PFSK-1 (cell line): ENCODE data around the gene GALNT18.

Source experiments
- POLR2AphosphoS5 ChIP-seq: IDR thresholded peaks from 2 replicates; pipeline ENCODE4 v1.6.1; 2012; ENCODE audit warnings: low read depth, mild to moderate bottlenecking, control low read depth, low read length, moderate library complexity
- SIN3A ChIP-seq: IDR thresholded peaks from 2 replicates; pipeline ENCODE4 v1.6.1; 2012; ENCODE audit warnings: mild to moderate bottlenecking, low read length, moderate library complexity, borderline replicate concordance; ENCODE audit not compliant: insufficient read depth
- TAF1 ChIP-seq: IDR thresholded peaks from 2 replicates; pipeline ENCODE4 v1.6.1; 2012; ENCODE audit warnings: low read length, control low read depth, borderline replicate concordance; ENCODE audit not compliant: insufficient read depth
- TF ChIP-seq, protein P1 (sequence below), 2 experiments: IDR thresholded peaks; 2 replicates each; pipeline versions ENCODE4 v1.6.1 to v1.8.0; 2011 to 2012; ENCODE audit warnings: low read depth in 2 of 2, low read length in 2 of 2, control low read depth in 1 of 2, inconsistent platforms in 1 of 2, mild to moderate bottlenecking in 1 of 2, moderate library complexity in 1 of 2; ENCODE audit not compliant: insufficient read depth in 1 of 2

DNA sequence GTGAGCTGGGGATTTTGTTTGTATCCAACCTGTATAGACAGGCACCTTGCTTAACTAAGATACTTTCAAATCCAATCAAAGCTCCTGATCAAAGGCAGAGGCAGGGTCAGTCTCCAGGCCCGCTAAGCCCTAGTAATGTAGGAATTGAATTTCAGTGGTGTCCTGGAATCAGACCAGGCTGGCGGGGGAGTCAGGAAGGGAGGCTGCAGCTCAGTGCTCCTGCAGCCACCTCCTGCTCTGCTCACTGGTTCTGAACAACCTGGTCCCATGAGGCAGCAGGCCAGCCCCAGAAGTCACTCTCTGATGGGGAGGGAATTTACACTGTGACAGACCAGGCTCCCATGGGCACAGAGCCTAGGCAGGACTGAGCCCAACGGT is 38.5 kb upstream of the GALNT18 start:
- TF ChIP-seq POLR2AphosphoS5, result no peak
- TF ChIP-seq, protein P1, sequence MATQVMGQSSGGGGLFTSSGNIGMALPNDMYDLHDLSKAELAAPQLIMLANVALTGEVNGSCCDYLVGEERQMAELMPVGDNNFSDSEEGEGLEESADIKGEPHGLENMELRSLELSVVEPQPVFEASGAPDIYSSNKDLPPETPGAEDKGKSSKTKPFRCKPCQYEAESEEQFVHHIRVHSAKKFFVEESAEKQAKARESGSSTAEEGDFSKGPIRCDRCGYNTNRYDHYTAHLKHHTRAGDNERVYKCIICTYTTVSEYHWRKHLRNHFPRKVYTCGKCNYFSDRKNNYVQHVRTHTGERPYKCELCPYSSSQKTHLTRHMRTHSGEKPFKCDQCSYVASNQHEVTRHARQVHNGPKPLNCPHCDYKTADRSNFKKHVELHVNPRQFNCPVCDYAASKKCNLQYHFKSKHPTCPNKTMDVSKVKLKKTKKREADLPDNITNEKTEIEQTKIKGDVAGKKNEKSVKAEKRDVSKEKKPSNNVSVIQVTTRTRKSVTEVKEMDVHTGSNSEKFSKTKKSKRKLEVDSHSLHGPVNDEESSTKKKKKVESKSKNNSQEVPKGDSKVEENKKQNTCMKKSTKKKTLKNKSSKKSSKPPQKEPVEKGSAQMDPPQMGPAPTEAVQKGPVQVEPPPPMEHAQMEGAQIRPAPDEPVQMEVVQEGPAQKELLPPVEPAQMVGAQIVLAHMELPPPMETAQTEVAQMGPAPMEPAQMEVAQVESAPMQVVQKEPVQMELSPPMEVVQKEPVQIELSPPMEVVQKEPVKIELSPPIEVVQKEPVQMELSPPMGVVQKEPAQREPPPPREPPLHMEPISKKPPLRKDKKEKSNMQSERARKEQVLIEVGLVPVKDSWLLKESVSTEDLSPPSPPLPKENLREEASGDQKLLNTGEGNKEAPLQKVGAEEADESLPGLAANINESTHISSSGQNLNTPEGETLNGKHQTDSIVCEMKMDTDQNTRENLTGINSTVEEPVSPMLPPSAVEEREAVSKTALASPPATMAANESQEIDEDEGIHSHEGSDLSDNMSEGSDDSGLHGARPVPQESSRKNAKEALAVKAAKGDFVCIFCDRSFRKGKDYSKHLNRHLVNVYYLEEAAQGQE (IDR thresholded peaks at IDR 0.05; ENCODE audit: insufficient read depth in 1 of 2, low read depth in 2 of 2, low read length in 2 of 2), result no peak
- no peak for TF ChIP-seq TAF1
- TF ChIP-seq SIN3A, result no peak
